DMS79 treated with DMSO at 0.1 percent for 48 hours (cell line): ENCODE results near the gene TCF4.
"Not testable (repeated sequence)": the region's sequence is repeated elsewhere in the genome, so short reads cannot be mapped to it uniquely, and the experiment has no call there.

Experiments
- DNase-seq: peaks from one replicate; lab custom pipeline; 2025; lab: John Stamatoyannopoulos, UW

The TCF4 gene

DNA sequence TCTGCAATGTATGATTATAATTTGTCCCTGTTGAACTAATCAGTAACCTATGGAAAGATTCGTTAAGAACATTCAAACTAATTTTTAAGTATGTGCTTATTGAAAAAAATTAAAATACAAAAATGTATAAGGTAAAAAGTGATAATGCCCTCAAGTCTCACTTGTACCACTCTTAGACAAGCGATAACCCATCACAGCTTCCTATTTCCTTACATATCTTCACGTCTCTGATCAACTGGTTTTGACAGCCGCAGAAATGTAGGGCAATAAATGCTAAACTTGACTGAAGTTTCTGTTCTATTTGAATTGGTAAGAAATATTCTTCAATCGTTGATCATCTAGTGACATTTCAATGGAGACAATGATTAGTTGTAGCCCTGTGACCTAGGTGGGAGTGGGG, 112.5 kb downstream of the TCF4 start:
- DNase-seq: no peak

DNA sequence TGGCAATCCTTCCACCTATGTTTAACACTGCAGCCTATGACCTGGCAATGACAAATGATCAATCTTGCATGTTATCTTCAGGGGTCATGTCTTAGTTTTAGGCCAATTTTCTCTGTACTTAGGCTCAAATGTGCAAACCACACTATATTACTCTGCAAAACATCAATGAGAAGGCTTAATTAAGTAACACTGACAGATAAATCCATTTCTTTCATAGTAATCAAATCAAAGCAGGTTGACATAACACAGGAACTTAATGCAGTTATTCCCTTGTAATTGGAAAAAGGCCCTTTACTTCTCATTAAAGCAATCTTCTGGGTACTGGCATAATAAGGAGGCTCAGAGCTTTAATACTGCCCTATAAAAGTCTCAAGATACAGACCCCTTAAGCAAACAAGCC, 114.4 kb downstream of the TCF4 start:
- no peak for DNase-seq

DNA sequence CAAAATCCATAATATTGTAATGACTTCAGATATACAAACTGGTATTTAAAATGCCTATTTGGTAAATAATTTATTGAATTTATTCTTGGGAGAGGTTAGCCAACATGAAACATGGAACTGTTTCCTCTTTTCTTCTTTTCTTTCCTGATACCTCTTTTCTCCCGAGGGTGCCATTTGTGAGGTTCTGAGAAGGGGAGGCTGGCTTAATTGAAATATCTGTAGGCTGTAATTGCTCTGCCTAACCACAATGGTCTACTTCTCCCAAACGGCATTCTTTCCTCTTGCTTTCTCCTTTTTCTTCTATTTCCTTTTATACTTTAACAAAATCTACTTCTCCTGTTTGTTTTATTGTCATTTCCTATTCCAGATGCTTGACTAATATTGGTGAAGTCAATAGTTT, 114.9 kb downstream of the TCF4 start:
- DNase-seq: no peak

DNA sequence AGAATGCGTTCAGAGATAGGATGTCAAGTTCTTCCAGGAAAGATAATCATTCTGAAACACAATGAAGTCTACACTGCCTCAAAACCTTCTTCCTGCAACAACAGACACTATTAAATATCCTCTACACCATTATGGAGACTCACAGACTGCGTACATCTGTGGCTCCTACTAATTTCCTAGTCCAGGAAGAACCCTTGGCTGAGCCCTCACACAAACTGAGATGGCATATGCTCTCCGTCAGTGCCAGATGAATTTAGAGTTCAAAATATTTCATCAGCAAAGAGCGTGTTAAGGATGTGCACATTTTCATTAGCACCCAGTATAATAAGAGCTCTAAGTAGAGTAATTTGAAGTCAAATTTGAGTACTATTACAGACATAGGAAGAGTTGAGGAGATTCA, 117.2 kb downstream of the TCF4 start:
- no peak for DNase-seq

DNA sequence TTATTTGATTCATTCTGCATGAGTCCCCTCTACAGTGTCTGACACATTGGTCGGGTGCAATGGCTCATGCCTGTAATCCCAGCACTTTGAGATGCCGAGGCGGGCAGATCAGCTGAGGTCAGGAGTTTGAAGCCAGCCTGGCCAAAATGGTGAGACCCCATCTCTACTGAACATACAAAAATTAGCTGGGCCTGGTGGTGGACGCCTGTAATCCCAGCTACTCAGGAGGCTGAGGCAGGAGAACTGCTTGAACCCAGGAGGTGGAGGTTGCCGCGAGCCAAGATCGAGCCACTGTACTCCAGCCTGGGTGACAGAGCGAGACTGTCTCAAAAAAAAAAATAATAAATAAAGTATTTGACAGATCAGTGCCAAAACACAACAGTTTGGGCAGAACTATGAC, 118.9 kb downstream of the TCF4 start:
- not testable (repeated sequence) for DNase-seq

DNA sequence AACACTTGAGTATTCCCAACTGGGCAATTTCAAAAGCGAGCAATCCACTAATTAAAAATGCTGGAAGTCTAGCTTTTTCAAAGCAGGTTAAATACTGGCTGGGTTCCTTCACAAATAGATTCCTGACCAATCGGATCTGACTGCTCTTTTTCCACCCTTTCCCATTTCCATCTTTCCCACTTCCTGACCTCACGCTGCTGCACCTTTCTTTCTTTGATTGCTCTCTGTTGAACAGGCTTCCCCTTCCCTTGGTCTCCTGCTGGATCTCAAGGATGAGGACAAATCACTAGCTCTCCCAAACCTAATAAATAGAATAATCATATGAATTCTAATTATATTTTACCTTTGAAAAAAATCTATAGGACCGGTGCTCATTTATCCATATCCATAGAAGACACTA, 121.2 kb downstream of the TCF4 start:
- DNase-seq: no peak

DNA sequence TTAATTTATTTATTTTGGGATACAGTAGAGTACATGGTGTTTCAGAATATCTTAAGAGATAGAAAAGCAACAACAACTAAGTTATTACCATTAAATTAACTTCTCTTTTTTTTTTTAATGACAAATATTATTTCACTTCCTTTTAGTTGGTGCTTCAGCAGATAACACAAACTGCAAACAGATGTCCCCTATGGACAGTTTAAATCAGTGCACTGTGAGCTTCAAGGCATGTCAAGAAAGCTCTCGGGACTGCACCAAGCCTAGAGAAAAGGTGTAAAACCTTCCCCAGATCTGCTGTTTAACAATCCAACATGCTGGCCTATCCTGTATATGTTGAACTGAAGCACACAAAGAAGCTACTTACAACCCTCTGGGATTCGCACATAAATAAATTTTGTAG, 122.7 kb downstream of the TCF4 start:
- no peak for DNase-seq

DNA sequence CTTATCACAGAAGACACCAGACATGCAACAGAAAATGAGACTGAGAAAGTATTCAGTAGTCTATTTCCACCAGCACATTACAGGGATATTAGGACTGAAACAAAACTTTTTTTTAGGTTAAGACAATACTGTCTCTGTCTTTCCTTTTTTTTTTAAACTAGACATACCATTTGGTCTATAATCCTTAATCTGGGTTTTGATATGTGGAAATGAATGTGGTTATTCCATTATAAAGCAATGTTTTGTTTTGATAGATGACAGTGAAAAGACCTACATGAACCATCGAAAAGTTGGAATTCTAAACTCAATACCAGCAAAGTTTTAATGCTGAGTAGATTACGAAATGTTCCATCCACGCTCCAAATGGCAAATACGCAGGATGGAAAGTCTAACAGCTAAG, 123.4 kb downstream of the TCF4 start:
- DNase-seq: no peak

DNA sequence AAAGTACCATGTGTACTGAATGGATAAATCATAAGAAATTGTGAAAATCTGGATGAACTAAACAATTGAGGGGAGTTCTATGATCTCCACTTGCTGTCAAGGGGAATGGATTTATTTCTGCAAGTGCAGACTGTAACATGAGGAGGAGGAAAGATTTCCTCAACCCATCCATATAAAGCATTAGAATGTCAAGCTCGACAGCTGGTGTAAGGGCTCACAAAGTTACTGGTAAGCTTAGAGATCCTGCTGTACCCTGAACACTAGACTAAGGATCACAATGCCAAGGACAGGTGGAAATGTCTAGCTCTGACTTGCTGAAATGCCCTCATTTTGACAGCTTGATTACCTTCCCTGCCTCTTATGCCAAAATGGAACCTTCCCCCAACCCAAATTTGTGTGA, 125.3 kb downstream of the TCF4 start:
- DNase-seq: no peak

DNA sequence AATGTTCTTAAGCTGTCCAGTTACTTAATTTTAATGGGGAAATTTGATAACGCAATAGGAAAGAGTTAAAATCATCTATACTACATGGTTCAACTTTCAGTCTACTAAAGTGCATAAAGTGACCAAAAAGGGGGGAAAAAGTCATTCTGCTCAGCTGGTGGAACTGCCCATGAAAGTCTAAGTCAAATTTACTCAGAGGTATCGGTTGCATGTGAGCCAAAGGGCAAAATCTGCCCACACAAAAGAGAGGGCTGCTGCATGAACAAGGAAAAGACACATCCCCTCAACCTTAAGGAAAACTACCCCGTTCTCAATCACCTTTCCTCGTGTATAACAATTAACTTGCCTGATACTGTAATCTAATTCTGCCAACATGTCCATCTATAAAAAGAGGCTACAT, 126.1 kb downstream of the TCF4 start:
- DNase-seq: no peak

DNA sequence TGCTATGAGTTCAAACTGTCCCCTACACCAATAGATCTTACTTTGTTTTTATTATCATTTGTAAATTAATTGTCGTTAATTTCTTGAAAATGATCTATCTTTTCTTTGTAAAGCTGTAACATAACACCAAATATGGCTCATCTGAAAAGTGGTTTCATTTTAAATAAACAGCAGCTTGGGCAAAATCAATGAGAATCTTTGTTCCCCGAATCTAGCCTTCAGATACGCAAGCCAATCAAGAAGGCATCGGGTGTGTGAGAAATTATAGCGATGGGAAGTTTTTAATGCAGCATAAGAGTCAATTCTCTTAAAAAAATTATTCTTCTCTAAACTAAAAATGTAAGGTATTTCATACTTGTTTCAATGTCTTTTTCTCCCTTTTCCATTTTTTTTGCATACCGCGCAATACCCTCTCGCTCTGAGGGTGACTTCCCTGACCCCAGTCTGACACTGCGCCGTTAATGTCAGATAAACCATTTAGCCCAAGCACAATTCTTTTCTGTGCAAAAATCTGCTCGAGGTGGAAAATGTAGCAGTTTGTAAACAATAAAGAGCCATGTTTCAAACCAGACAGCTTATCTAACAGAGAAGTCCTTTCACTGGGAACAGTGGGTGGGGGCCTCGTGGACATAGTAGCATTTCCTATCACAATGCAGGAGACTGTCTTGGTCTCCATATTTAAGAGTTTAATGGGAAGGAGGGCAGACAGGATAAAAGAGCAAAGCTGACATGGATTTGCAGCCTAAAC, 129.4 kb downstream of the TCF4 start:
- no peak for DNase-seq

DNA sequence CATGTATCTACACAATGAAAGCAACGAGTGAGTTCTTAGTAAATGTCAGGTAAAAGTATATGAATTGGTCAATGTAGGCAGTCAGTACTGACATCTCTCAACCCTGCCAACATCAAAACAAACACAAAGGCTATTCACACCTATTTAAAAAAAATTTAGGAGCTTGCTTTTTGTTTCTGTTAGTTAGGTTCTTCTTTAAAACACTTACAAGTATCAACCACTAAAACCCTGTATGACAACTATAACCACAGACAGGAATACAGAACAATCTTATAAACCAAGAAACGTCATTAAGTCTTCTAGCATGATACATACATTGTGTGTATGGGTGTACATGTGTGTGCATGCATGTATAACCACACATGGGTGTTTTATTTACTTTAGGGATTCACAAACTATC, 131.0 kb downstream of the TCF4 start:
- no peak for DNase-seq

DNA sequence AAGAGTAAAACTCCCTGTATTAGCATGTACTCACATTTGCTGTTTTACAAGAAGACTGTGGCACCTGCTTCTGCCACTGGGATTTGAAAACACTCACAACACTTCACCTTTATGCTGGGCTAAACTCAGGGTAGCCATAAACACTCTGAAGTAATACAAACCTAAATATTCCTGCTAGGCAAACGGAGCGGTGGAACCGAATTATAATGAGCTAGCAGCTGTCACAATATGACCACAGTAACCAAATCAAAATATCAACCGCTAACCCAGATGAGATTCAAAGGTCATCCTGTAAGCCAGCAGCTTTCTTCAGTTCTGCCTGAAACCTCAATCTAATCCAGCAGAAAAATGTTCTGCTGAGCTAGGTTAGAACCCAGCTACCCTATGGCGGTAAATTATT, 132.1 kb downstream of the TCF4 start:
- no peak for DNase-seq

DNA sequence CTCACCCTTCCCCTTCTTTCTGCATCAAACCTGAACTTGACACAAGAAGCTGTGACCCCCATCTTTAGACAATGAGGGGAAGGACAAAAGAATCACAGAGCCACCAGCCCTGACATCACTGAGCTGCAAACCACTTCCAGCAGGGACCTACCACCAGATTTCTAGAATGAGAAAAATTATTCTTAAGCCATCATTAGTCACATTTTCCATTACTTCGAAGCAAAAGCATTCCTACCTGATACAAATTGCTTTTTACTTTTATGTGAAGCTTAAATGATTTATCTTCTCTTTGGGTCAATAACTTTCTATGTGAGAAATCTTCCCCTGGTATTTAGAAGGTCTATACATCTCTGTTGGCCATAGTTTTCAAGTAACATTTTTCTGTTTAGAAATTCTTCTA, 134.8 kb downstream of the TCF4 start:
- no peak for DNase-seq

DNA sequence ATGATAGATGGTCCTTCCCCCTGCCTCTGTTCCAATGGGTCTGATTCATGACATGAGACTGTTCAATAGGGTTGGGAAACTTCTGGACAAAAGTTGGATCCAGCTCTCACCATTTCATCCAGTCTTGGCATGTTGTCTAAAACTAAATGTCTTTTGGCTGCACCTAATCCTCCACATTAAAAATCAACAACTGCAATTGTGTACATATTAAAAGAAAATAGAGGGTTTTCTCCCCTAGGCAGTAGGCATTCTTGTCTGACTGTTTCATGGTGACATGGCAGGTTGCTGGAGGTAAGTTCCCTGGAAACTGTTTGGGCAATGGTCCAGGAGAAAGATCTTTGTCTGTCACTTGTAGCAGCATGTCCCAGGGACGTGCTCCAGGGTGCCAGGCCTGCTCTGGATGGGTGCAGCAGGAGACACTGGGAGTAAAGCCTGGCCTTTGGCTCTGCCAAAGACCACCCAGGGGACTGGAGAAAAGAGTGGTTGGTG, 135.8 kb downstream of the TCF4 start:
- DNase-seq: no peak

DNA sequence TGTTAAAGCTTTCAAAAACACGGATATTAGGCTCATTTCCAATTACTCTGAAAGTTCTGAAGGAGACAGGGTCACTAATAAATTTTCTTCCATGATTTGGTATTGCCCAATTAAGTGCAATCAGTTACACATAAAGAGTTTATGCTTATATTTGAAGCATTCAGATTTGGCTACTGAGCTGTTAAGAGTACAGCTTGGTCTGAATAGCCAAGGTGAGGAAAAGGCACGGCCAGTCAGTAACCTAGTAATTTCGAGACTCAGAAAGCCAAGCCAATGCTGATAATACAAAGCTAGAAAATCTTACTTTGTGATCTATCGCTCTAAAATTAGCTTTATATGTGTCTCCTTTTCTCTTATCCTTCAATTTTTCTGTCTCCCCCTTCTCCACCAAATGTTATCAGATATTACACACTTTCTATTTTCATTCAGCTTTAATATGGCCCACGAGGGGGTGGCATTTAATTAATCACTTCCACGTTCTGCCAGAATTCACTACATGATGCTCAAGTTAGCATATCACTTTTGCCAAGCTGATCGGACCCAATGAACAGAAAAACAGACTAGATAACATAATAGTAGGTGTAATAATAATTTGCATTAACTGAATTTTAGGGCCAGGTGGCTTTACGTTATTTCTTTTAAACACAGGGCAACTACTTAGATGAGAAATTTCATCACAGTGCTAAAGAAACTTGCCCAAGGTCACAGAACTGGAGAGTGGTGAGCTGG, 138.4 kb downstream of the TCF4 start:
- DNase-seq: no peak

DNA sequence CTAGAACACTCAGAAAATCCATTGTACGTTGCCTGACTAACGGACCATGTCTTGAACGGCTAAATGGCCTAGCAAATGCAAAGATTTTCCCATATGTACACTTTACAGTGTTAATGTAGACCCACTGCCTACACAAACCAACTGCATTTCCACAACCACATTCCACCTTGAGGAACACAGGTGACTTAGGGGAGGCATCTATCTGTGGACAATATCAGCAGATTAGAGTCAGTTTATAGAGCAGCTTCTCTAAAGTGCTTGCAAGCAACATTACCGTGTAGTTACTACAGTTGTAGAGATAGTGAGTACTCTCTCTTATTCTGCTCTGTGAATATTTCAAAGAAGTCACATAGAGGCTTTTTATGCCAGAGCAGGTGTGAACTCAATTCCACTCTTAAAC, 139.6 kb downstream of the TCF4 start:
- DNase-seq: no peak

DNA sequence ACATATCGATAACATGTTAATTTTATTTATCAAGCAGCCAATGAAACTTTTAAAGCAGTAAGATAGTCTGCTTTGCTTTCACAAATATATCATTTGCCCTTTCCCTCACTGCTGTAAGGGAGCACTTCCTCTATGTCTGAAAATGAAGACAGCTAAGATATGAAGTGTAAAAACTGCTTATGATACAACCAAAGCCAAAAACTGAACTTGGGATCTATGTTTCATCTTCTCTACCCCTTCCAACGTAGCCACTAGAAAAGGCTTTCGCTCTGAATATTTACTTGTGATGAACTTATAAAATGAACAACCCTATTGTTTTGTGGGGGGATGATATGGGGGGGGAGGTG, 140.3 kb downstream of the TCF4 start:
- no peak for DNase-seq

DNA sequence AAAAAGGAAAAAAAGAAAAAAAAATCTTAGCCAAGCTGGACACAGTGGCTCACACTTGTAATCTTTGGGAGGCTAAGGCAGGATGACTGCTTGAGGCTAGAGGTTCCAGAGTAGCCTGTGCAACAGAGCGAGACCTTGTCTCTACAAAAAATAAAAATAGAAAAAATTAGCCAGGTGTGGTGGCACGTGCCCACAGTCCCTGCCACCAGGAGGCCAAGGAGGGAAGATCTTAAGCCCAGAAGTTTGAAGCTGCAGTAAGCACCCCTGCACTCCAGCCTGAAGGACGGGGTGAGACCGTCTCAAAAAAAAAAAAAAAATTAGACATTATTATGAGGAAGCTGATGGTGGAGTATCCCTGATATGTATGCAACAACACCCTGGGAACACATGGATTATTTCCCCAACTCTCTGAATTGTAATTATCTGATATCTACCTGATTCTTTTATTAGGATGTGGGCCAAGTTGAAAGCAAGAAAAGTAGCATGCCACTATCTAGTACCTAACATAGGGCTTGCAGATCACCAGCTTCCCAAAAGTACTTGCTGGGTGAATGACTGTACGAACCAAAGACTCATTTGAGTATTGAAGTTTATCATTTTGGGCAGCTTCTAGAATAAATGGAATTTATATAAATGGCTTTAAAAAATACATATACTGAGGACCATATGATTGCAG, 140.9 kb downstream of the TCF4 start:
- no peak for DNase-seq

DNA sequence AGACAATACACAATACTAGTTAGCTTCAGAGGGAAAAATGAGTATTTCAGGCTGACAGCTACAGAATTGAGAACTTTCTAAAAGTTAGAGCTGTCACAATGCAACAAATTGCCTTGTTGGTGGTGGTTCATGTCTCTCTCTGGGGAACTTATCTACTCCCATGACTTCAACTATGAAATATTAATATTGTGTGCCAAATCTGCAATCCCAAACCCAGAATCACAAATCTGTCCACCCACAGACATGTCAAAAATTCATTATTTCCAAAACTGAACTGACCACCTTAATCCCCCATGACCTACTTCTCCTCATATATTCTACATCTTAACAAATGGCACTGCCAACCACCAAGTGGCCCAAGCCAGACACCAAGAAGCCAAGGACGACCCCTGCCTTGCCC, 143.5 kb downstream of the TCF4 start:
- no peak for DNase-seq

DNA sequence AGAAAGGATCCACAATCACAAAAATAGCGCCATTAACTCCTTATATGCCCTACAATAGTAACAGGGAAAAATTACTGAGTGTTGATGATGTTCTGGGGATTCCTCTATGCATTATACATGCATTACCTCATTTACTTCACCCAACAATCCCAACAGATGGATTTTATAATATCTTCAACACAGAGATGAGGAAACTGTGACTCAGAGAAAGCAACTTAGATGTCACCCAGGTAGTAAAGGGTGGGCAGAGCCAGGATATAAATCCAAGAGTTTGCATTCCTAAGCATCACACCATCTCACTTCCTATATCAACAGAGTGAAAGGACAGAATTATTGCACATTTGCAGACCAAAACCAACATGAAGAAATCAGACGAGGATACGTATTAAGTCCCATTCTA, 144.2 kb downstream of the TCF4 start:
- DNase-seq: no peak

DNA sequence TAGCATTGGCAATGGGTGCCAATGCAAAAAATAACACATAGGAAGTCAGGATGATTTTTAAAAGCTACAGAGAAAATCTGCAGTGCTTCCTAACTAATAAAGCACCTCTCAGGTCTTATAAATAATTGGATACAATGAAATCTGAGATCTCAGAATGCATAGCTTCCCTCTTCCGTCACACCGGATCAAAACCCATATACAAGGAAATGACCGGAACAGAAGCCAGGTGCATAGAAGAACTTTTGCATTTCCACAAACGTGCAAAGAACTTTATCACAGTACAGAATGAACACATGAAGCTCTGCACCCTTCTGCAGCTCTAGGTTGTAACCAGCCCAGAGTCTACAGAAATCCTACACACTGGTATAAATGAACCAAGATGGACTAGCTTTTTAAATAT, 145.4 kb downstream of the TCF4 start:
- no peak for DNase-seq

DNA sequence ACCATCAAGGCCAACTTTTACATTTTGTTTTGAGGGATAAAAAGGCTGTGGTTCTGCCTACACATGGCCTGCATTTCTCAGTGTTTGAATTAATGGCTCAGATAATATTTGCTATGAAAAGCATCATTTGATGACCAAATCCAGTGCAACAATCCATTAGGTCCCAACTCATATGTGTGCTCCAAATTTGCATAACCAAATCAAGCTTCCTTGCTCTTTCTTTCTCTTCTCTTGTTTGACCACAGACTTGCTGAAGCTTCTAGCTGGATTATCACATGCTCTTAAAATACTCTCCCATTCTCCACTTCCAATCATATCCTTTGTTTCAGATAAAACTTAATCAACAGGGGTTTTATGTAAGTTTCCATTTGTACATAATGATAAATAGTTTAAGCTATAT, 147.0 kb downstream of the TCF4 start:
- no peak for DNase-seq
